Measurements from ENCODE around the gene ARHGEF12. TPM values are rescaled to one million over a fixed set of nuclear protein-coding genes. Genes with fewer than 3 reads are reported as not detected.

ARHGEF12 gene
- total and polyA plus RNA-seq, 2 donors = 33.7 to 167 TPM

DNA sequence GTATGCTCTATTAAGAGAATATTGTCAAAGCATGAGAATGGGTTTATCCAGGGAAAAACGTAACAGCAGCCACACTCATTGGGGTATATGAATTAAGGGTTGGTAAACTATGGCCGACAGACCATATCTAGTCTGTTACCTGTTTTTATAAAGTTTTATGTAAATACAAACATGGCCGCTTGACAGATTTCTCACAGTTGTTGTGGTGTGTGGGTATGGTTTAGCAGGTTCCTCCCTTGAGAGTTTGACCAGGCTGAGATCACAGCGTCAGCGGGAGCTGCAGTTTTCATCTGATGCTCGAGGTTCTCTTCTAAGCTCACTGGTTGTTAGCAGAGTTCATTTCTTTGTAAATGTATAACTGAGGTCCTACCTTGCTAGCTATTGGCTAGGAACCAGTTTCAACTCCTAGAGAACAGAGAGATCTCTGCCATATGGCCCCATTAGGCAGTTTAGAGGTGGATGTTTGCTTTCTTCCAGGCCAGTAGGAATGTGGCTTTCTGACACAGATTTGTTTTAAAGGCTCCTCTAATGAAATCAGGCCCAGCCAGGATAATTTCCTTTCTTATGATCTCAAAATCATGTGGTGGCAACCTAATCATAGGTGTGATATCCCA is 129.8 kb downstream of the ARHGEF12 start:
- 88% methylated on average over 6 of the region's 6 CpGs for WGBS
- H3K27ac ChIP-seq (ENCODE audit: low read depth) = no peak overlapping the region
- H3K36me3 ChIP-seq (ENCODE audit: insufficient read depth) = peaks cover 15% of the 10 kb centered on the region
- no peak for DNase-seq (ENCODE audit: extremely low spot score)
- no peak overlapping the region for H3K4me3 ChIP-seq (ENCODE audit: low read depth, low read length)
- no peaks in the 10 kb centered on the region for H3K4me1 ChIP-seq (ENCODE audit: insufficient read depth)

- 90% methylated on average over 6 of the region's 6 CpGs for WGBS
- Histone ChIP-seq H3K36me3 (ENCODE audit: insufficient read depth) (peaks cover 6% of the 10 kb centered on the region), H3K4me3 (ENCODE audit: low read depth, low read length) (no peak overlapping the region), H3K4me1 (ENCODE audit: insufficient read depth) (no peaks in the 10 kb centered on the region), H3K27ac (ENCODE audit: low read depth) (no peak overlapping the region)
- no peak for DNase-seq (ENCODE audit: extremely low spot score)
Measured at GRCh38 chr11:120467627-120468026, 131.4 kb downstream of the ARHGEF12 start.

DNA sequence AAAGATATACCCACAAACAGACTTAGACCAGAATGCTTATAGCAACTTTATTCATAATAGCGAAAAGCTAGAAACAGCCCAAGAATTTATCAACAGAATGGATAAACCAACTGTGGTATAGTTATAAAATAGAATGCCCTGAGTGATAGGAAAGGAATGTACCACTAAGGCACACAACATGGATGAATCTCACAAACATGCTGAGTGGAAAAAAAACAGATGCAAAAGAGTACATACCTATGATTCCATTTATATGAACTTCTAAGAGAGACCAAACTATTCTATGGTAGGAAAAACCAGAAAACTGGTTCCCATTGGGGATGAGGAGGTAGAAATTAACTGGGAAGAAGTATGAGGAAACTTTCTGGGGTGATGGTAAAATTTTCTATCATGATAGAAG is 134.9 kb downstream of the ARHGEF12 start:
- no peak for DNase-seq (ENCODE audit: extremely low spot score)
- H3K27ac ChIP-seq (ENCODE audit: low read depth) = no peak overlapping the region
- H3K4me1 ChIP-seq (ENCODE audit: insufficient read depth) = no peaks in the 10 kb centered on the region
- 89% methylated on average over 1 of the region's 1 CpG for WGBS
- peaks cover 9% of the 10 kb centered on the region for H3K36me3 ChIP-seq (ENCODE audit: insufficient read depth)
- H3K4me3 ChIP-seq (ENCODE audit: low read depth, low read length) = no peak overlapping the region

DNA sequence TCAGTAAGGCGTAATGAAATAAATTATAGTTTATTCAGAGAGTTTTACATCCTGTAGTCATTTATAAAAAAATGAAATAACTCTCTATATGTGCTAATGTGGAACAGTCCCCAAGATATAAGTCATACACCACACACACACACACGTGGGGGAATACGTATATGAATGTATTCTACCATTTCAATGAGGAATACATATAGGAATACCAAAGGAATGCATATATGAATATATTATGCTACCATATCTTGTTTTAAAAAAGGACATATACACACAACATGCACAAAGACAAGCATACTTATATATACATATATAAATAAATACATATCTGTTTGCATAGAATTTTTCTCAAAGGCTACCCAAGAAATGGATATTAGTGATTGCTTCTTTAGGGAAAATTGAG is 135.8 kb downstream of the ARHGEF12 start:
- H3K4me3 ChIP-seq (ENCODE audit: low read depth, low read length) = no peak overlapping the region
- peaks cover 9% of the 10 kb centered on the region for H3K36me3 ChIP-seq (ENCODE audit: insufficient read depth)
- 94% methylated on average over 3 of the region's 3 CpGs for WGBS
- DNase-seq (ENCODE audit: extremely low spot score) = no peak
- no peak overlapping the region for H3K27ac ChIP-seq (ENCODE audit: low read depth)
- H3K4me1 ChIP-seq (ENCODE audit: insufficient read depth) = no peaks in the 10 kb centered on the region

- DNase-seq (ENCODE audit: extremely low spot score) = no peak
- H3K36me3 ChIP-seq (ENCODE audit: insufficient read depth) = peaks cover 6% of the 10 kb centered on the region
- no peaks in the 10 kb centered on the region for H3K4me1 ChIP-seq (ENCODE audit: insufficient read depth)
- 77% methylated on average over 3 of the region's 3 CpGs for WGBS
- H3K4me3 ChIP-seq (ENCODE audit: low read depth, low read length) = no peak overlapping the region
- no peak overlapping the region for H3K27ac ChIP-seq (ENCODE audit: low read depth)
Measured at GRCh38 chr11:120473503-120473902, 137.3 kb downstream of the ARHGEF12 start.

GRCh38 chr11:120482149-120482548 is 145.9 kb downstream of the ARHGEF12 start:
- Histone ChIP-seq H3K27ac (ENCODE audit: low read depth) (no peak overlapping the region), H3K4me3 (ENCODE audit: low read depth, low read length) (no peak overlapping the region), H3K36me3 (ENCODE audit: insufficient read depth) (peaks cover 4% of the 10 kb centered on the region), H3K4me1 (ENCODE audit: insufficient read depth) (no peaks in the 10 kb centered on the region)
- no peak for DNase-seq (ENCODE audit: extremely low spot score)
- 92% methylated on average over 6 of the region's 6 CpGs for WGBS

GRCh38 chr11:120484722-120485121 is 148.5 kb downstream of the ARHGEF12 start:
- Histone ChIP-seq H3K4me3 (ENCODE audit: low read depth, low read length) (no peak overlapping the region), H3K27ac (ENCODE audit: low read depth) (no peak overlapping the region), H3K4me1 (ENCODE audit: insufficient read depth) (no peaks in the 10 kb centered on the region), H3K36me3 (ENCODE audit: insufficient read depth) (peaks cover 3% of the 10 kb centered on the region)
- 82% methylated on average over 3 of the region's 3 CpGs for WGBS
- no peak for DNase-seq (ENCODE audit: extremely low spot score)

GRCh38 chr11:120486138-120486537 is 149.9 kb downstream of the ARHGEF12 start:
- WGBS = 95% methylated on average over 5 of the region's 5 CpGs
- Histone ChIP-seq H3K4me3 (ENCODE audit: low read depth, low read length) (no peak overlapping the region), H3K36me3 (ENCODE audit: insufficient read depth) (peaks cover 2% of the 10 kb centered on the region), H3K27ac (ENCODE audit: low read depth) (no peak overlapping the region), H3K4me1 (ENCODE audit: insufficient read depth) (no peaks in the 10 kb centered on the region)
- DNase-seq (ENCODE audit: extremely low spot score) = no peak

DNA sequence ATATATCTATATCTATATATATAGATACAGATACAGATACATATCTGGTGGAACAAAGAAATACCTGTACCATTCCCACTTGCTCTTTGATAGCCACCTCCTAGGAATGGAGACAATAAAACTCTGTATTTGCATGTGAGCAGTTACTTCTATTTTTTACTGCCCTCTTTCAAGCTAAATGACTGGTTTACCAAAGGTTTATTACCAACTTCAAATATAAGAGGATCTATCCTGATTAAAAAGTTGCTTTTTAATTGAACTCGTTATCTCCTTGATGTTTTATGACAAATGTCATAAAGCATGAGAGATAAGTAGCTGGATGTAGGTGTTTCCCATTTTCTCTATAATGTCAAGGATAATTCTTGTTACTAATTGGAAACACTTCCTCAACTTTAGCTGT is 153.6 kb downstream of the ARHGEF12 start:
- Histone ChIP-seq H3K4me3 (ENCODE audit: low read depth, low read length) (no peak overlapping the region), H3K36me3 (ENCODE audit: insufficient read depth) (no peaks in the 10 kb centered on the region), H3K4me1 (ENCODE audit: insufficient read depth) (no peaks in the 10 kb centered on the region), H3K27ac (ENCODE audit: low read depth) (no peak overlapping the region)
- 93% methylated on average over 1 of the region's 1 CpG for WGBS
- no peak for DNase-seq (ENCODE audit: extremely low spot score)

DNA sequence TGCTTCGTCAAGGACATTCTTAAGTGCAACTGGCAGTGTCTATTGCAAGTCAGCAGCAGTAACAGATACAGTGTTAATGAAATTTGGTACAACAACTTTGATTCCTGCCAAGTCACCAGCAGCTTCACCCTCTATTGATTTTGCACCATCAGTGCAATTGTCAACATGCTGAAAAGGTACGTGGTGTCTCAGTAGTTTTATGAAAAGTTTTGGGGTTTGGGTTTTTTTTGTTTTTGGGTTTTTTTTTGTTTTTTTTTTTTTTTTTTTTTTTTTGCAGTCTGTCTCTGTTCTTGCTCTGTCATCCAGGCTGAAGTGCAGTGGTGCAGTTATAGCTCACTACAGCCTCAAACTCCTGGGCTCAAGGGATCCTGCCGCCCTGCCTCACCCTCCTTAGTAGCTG is 156.3 kb downstream of the ARHGEF12 start:
- Histone ChIP-seq H3K4me1 (ENCODE audit: insufficient read depth) (no peaks in the 10 kb centered on the region), H3K27ac (ENCODE audit: low read depth) (no peak overlapping the region), H3K4me3 (ENCODE audit: low read depth, low read length) (no peak overlapping the region), H3K36me3 (ENCODE audit: insufficient read depth) (no peaks in the 10 kb centered on the region)
- no peak for DNase-seq (ENCODE audit: extremely low spot score)
- 66% methylated on average over 3 of the region's 3 CpGs for WGBS

GRCh38 chr11:120494595-120494994 is 158.4 kb downstream of the ARHGEF12 start:
- Histone ChIP-seq H3K4me3 (ENCODE audit: low read depth, low read length) (no peak overlapping the region), H3K27ac (ENCODE audit: low read depth) (no peak overlapping the region), H3K4me1 (ENCODE audit: insufficient read depth) (no peaks in the 10 kb centered on the region), H3K36me3 (ENCODE audit: insufficient read depth) (no peaks in the 10 kb centered on the region)
- 50% methylated on average over 2 of the region's 2 CpGs for WGBS
- no peak for DNase-seq (ENCODE audit: extremely low spot score)

GRCh38 chr11:120499088-120499487 is 162.9 kb downstream of the ARHGEF12 start:
- no peak overlapping the region for H3K27ac ChIP-seq (ENCODE audit: low read depth)
- WGBS = 94% methylated on average over 8 of the region's 8 CpGs
- no peak for DNase-seq (ENCODE audit: extremely low spot score)
- no peaks in the 10 kb centered on the region for H3K36me3 ChIP-seq (ENCODE audit: insufficient read depth)
- H3K4me3 ChIP-seq (ENCODE audit: low read depth, low read length) = no peak overlapping the region
- no peaks in the 10 kb centered on the region for H3K4me1 ChIP-seq (ENCODE audit: insufficient read depth)

DNA sequence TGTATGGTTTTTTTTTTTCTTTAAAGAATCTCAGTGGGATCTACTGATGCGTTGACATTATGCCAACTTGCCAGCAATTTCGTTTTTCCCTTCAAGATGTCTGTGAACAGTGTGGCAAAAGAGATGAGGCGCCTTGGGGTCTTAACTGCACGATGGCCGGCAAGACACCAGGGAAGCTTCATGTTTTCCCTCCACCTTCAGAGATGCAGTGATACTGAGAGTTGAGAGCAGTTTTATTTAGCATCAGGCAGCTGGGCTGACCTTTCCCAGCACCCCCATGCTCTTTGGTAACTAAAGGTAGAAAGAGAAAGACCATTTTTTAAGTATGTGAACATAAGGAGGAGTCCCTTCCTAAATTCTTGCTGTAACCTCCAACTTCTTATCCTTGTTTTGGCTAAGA is 163.6 kb downstream of the ARHGEF12 start:
- DNase-seq (ENCODE audit: extremely low spot score) = no peak
- no peak overlapping the region for H3K4me3 ChIP-seq (ENCODE audit: low read depth, low read length)
- H3K27ac ChIP-seq (ENCODE audit: low read depth) = no peak overlapping the region
- H3K4me1 ChIP-seq (ENCODE audit: insufficient read depth) = no peaks in the 10 kb centered on the region
- WGBS = 71% methylated on average over 5 of the region's 5 CpGs
- H3K36me3 ChIP-seq (ENCODE audit: insufficient read depth) = no peaks in the 10 kb centered on the region

- no peak overlapping the region for H3K4me3 ChIP-seq (ENCODE audit: low read depth, low read length)
- H3K36me3 ChIP-seq (ENCODE audit: insufficient read depth) = no peaks in the 10 kb centered on the region
- no peak for DNase-seq (ENCODE audit: extremely low spot score)
- no peak overlapping the region for H3K27ac ChIP-seq (ENCODE audit: low read depth)
- WGBS = 37% methylated on average over 14 of the region's 14 CpGs
- no peaks in the 10 kb centered on the region for H3K4me1 ChIP-seq (ENCODE audit: insufficient read depth)
Measured at GRCh38 chr11:120500414-120501071, 164.3 kb downstream of the ARHGEF12 start.

Data from urinary bladder (tissue), 4 donors.